Choroid plexus epithelial cell (primary cell): ENCODE results near the gene ACBD5.
"Not testable (repeated sequence)": the region's sequence is repeated elsewhere in the genome, so short reads cannot be mapped to it uniquely, and the experiment has no call there.

ENCODE experiments used
- DNase-seq: peaks from one replicate; pipeline ENCODE4 v3.0.0-alpha.2; 2010; ENCODE audit warnings: low read depth
- H3K4me3 ChIP-seq: 2 replicates; pipeline ENCODE4 v1.5.1; 2011; ENCODE audit warnings: low read depth, mild to moderate bottlenecking, control low read depth, low read length, moderate library complexity
- CTCF ChIP-seq: conservative IDR thresholded peaks from 2 replicates; pipeline ENCODE4 v1.5.1; 2011; ENCODE audit warnings: low read depth, mild to moderate bottlenecking, control low read depth, inconsistent platforms, low read length, moderate library complexity

ACBD5 gene

GRCh38 chr10:27188259-27188658 lies 52.3 kb downstream of the ACBD5 start:
- no peak for TF ChIP-seq CTCF
- DNase-seq = no peak
- no peak overlapping the region for H3K4me3 ChIP-seq

GRCh38 chr10:27169849-27170248 lies 70.7 kb downstream of the ACBD5 start:
- TF ChIP-seq CTCF = no peak
- no peak for DNase-seq
- no peak overlapping the region for H3K4me3 ChIP-seq

- no peak overlapping the region for H3K4me3 ChIP-seq
- no peak for DNase-seq
- TF ChIP-seq CTCF = no peak
Measured at GRCh38 chr10:27158421-27158820, 82.2 kb downstream of the ACBD5 start.

- peak; percentile 16 for DNase-seq
- no peak overlapping the region for H3K4me3 ChIP-seq
Measured at GRCh38 chr10:27157150-27157549, 83.4 kb downstream of the ACBD5 start.

GRCh38 chr10:27156566-27156965 lies 84.0 kb downstream of the ACBD5 start:
- H3K4me3 ChIP-seq = peak overlapping the region; percentile 89
- not testable (repeated sequence) for DNase-seq

More at GRCh38 chr10:27157150-27157549, 83.4 kb downstream of the ACBD5 start:
- TF ChIP-seq CTCF = no peak

- peak; percentile 97 for DNase-seq
- H3K4me3 ChIP-seq = peak within 1 kb of the TSS; percentile 89
- peak; percentile 0 for TF ChIP-seq CTCF
Measured at GRCh38 chr10:27155066-27155754, 85.4 kb downstream of the ACBD5 start, which contains the start of gene MASTL. MASTL (plus strand) TSS chr10:27155352; CDS start chr10:27155427, 75 bp downstream.

GRCh38 chr10:27153845-27154193 lies 86.8 kb downstream of the ACBD5 start:
- no peak for TF ChIP-seq CTCF
- peak; percentile 29 for DNase-seq
- H3K4me3 ChIP-seq = peak overlapping the region; percentile 89

- peak overlapping the region; percentile 89 for H3K4me3 ChIP-seq
- DNase-seq = no peak
- TF ChIP-seq CTCF = no peak
Measured at GRCh38 chr10:27153329-27153728, 87.3 kb downstream of the ACBD5 start.
